ENCODE measurements around the gene CASP10.

DNA sequence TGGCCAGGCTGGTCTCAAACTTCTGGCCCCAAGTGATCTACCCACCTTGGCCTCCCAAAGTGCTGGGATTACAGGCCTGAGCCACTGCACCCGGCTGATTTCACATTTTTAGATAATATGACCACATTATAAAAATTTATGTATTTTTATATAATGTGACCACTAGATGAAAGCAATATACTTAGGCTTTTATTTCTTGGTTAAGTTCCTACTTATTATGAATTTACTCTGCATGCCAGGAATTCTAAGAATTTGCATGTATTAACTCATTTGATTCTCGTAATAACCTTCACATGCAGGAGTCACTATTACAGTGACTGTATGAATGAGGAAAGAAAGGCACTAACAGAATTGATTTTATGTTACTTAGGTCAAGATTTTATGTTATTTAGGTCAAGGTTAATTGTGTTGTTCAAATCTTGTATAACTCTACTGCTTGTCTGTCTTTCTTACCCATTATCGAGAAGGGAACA, 51.8 kb downstream of the CASP10 start:
- TF ChIP-seq, protein P1, sequence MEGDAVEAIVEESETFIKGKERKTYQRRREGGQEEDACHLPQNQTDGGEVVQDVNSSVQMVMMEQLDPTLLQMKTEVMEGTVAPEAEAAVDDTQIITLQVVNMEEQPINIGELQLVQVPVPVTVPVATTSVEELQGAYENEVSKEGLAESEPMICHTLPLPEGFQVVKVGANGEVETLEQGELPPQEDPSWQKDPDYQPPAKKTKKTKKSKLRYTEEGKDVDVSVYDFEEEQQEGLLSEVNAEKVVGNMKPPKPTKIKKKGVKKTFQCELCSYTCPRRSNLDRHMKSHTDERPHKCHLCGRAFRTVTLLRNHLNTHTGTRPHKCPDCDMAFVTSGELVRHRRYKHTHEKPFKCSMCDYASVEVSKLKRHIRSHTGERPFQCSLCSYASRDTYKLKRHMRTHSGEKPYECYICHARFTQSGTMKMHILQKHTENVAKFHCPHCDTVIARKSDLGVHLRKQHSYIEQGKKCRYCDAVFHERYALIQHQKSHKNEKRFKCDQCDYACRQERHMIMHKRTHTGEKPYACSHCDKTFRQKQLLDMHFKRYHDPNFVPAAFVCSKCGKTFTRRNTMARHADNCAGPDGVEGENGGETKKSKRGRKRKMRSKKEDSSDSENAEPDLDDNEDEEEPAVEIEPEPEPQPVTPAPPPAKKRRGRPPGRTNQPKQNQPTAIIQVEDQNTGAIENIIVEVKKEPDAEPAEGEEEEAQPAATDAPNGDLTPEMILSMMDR (IDR thresholded peaks at IDR 0.05) = no peak
- no peak for TF ChIP-seq EP300 (IDR thresholded peaks at IDR 0.05)
- no peak for TF ChIP-seq POLR2A (IDR thresholded peaks at IDR 0.05)

Data from tibial nerve (tissue), 4 donors.